Endodermal cell (in vitro differentiated cells): Measurements from ENCODE around the gene ZEB2. TPM values are rescaled to one million over a fixed set of nuclear protein-coding genes. Genes with fewer than 3 reads are reported as not detected.

Experiments used
- DNase-seq: peaks from one replicate; pipeline ENCODE4 v3.0.0-alpha.2; 2017
- H3K27ac ChIP-seq: 2 replicates; pipeline ENCODE4 v1.5.1; 2013; ENCODE audit warnings: mild to moderate bottlenecking, low read depth, low read length, moderate library complexity
- H3K27me3 ChIP-seq: 2 replicates; pipeline ENCODE4 v1.6.1; 2013; ENCODE audit warnings: mild to moderate bottlenecking, low read length, moderate library complexity; ENCODE audit not compliant: insufficient read depth, control insufficient read depth, poor library complexity, severe bottlenecking
- H3K36me3 ChIP-seq: 2 replicates; pipeline ENCODE4 v1.7.0; 2013; ENCODE audit warnings: mild to moderate bottlenecking, low read length, moderate library complexity; ENCODE audit not compliant: control insufficient read depth, insufficient read depth
- H3K4me1 ChIP-seq: one replicate; pipeline ENCODE4 v1.7.0; 2013; ENCODE audit warnings: low read length; ENCODE audit not compliant: control insufficient read depth, insufficient read depth
- H3K4me3 ChIP-seq: 2 replicates; pipeline ENCODE4 v1.5.1; 2013; ENCODE audit warnings: mild to moderate bottlenecking, low read length, moderate library complexity
- H3K9ac ChIP-seq: 2 replicates; pipeline ENCODE4 v1.6.1; 2013; ENCODE audit warnings: mild to moderate bottlenecking, low read length, moderate library complexity; ENCODE audit not compliant: poor library complexity, severe bottlenecking; ENCODE audit errors: extremely low read depth
- H3K9me3 ChIP-seq: 2 replicates; pipeline ENCODE4 v1.6.1; 2013; ENCODE audit warnings: mild to moderate bottlenecking, low read length, moderate library complexity; ENCODE audit not compliant: control insufficient read depth
- H3K27ac Mint-ChIP-seq: 2 replicates; pipeline ENCODE4 v1.8.0; 2020; ENCODE audit warnings: mixed read lengths
- H3K27me3 Mint-ChIP-seq: 2 replicates; pipeline ENCODE4 v1.8.0; 2021; ENCODE audit warnings: mild to moderate bottlenecking, mixed read lengths; ENCODE audit not compliant: insufficient read depth
- H3K36me3 Mint-ChIP-seq: 2 replicates; pipeline ENCODE4 v1.8.0; 2020; ENCODE audit warnings: low read depth, mixed read lengths
- H3K4me1 Mint-ChIP-seq: 2 replicates; pipeline ENCODE4 v1.8.0; 2020; ENCODE audit warnings: mixed read lengths
- H3K4me3 Mint-ChIP-seq: 2 replicates; pipeline ENCODE4 v1.8.0; 2020; ENCODE audit warnings: mild to moderate bottlenecking, moderate library complexity, mixed read lengths
- H3K9me3 Mint-ChIP-seq: 2 replicates; pipeline ENCODE4 v1.8.0; 2020; ENCODE audit warnings: mild to moderate bottlenecking, mixed read lengths
- WGBS, 2 experiments: methylation state at CpG; one replicate each; pipeline versions ENCODE4 v1.1.5 to v1.1.7; 2013; ENCODE audit warnings: missing lambda C conversion rate in 2 of 2, mixed read lengths in 1 of 2; ENCODE audit not compliant: insufficient coverage in 1 of 2, insufficient read length in 1 of 2; 5-methylcytosine and 5-hydroxymethylcytosine counted together
- total RNA-seq, 2 donors: library from RNA; stranded (reverse); fragmentation: NEBNext Ultra II Directional in 1 of 2; extraction: Animal tissue kit (Norgen Biotek cat#: 25700) in 1 of 2; gene quantifications; 2 replicates in 1 of 2; 3 replicates in 1 of 2; pipeline ENCODE4 v1.2.1, GENCODE V29; 2021
- TF ChIP-seq, protein P1 (sequence below): fragments of 200-600 bp; sonication (generic); conservative IDR thresholded peaks from 2 replicates; pipeline ENCODE4 v1.5.0; 2021; ENCODE audit warnings: antibody characterized with exemption, mild to moderate bottlenecking

The ZEB2 gene
- total RNA-seq, 2 donors from 2014 or later: 0.29 to 0.31 TPM

DNA sequence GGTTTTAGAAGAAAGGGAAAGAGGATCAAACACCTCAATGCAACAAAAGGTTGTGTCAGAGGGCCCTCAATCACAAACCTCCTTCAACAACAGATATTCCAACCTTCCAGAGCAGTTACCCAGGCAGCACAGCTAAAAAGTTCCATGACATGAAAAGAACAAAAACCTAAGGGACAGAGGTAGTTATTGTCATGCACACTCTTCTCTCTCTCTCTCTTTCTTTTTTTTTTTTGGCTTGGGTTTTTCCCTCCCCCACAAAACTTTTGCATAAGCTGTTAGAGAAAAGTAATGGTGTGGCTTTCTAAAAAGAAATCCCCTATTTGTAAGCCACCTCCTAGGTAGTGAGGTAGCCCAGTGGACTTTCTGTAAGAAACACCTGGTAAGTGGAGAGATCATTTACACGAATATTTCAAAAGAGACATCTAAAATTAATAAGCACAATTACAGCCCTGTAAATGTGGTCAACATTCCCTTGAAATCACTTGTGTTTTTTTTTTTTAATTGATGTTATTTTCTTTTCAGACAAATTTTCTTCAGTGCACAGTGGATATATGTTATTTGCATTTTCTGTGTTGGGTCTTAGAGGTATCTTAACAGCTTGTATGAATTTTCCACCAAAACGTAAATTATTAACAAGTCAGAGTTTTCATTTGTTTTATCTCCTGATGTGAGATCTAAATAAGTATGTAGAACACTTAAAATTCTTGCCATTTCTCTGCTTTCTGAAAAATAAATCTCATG is 48.4 kb downstream of the ZEB2 start:
- Histone ChIP-seq H3K9me3 (no peaks in the 10 kb centered on the region), H3K27me3 (peaks cover 27% of the 10 kb centered on the region), H3K36me3 (no peaks in the 10 kb centered on the region), H3K27ac (peak overlapping the region; percentile 74), H3K4me1 (no peaks in the 10 kb centered on the region), H3K9ac (no peak overlapping the region), H3K4me3 (no peak overlapping the region)
- no peaks in the 10 kb centered on the region for H3K9me3 Mint-ChIP-seq
- H3K4me1 Mint-ChIP-seq: peaks cover 23% of the 10 kb centered on the region
- no peak overlapping the region for H3K27ac Mint-ChIP-seq
- no peak overlapping the region for H3K4me3 Mint-ChIP-seq
- TF ChIP-seq, protein P1, sequence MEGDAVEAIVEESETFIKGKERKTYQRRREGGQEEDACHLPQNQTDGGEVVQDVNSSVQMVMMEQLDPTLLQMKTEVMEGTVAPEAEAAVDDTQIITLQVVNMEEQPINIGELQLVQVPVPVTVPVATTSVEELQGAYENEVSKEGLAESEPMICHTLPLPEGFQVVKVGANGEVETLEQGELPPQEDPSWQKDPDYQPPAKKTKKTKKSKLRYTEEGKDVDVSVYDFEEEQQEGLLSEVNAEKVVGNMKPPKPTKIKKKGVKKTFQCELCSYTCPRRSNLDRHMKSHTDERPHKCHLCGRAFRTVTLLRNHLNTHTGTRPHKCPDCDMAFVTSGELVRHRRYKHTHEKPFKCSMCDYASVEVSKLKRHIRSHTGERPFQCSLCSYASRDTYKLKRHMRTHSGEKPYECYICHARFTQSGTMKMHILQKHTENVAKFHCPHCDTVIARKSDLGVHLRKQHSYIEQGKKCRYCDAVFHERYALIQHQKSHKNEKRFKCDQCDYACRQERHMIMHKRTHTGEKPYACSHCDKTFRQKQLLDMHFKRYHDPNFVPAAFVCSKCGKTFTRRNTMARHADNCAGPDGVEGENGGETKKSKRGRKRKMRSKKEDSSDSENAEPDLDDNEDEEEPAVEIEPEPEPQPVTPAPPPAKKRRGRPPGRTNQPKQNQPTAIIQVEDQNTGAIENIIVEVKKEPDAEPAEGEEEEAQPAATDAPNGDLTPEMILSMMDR: no peak
- H3K27me3 Mint-ChIP-seq: peaks cover 26% of the 10 kb centered on the region
- no peak for DNase-seq
- 53 to 67% methylated on average over 1 to 2 of the region's 2 CpGs for WGBS, 2 experiments
- no peaks in the 10 kb centered on the region for H3K36me3 Mint-ChIP-seq

DNA sequence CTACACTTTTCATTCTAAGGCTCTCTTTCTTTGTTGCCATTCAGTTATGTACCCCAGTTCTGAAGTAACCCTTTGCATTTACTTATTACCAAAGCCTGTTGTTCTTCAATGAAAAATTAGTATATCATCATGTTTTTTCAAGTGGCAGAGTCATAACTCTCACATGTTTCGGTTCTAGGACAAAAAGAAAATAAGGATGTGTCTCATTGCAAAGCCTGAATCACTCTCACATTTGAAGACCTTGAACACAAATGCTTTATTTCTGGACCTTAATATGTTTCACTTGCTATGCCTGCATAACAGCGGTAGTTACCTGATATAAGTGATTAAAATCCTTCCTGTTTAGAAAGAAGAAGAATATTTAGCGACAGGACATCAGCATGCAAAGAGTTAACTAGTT is 49.1 kb downstream of the ZEB2 start:
- TF ChIP-seq, protein P1: no peak
- no peak for DNase-seq
- no peak overlapping the region for H3K4me3 Mint-ChIP-seq
- no peaks in the 10 kb centered on the region for H3K9me3 Mint-ChIP-seq
- Histone ChIP-seq H3K9me3 (no peaks in the 10 kb centered on the region), H3K27ac (peak overlapping the region; percentile 74), H3K4me1 (no peaks in the 10 kb centered on the region), H3K4me3 (no peak overlapping the region), H3K27me3 (peaks cover 33% of the 10 kb centered on the region), H3K9ac (no peak overlapping the region), H3K36me3 (no peaks in the 10 kb centered on the region)
- H3K4me1 Mint-ChIP-seq: peaks cover 23% of the 10 kb centered on the region
- peaks cover 32% of the 10 kb centered on the region for H3K27me3 Mint-ChIP-seq
- no peaks in the 10 kb centered on the region for H3K36me3 Mint-ChIP-seq
- H3K27ac Mint-ChIP-seq: no peak overlapping the region
- 50 to 83% methylated on average over 2 to 3 of the region's 3 CpGs for WGBS, 2 experiments

DNA sequence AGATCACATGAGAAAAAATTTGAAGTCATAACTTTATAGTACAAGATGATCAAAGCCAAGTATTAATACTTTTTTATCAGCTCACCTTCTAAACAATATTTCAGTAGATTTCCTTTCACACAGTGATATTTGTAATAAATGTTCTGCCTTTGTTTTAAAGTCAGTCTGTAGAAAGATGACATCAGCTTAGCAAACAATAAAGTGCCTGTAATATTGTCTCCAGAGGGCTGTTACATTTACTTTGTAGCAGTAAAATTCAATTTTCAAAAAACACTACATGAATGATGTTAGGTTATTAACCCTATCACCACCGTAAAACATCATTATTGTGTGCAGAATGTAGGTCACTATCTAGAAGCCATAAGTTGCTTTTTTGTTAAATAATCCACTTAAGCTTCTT is 49.6 kb downstream of the ZEB2 start:
- WGBS, 2 experiments: 50 to 79% methylated on average over 1 of the region's 1 CpG
- H3K36me3 Mint-ChIP-seq: no peaks in the 10 kb centered on the region
- Histone ChIP-seq H3K9me3 (no peaks in the 10 kb centered on the region), H3K27ac (peak overlapping the region; percentile 74), H3K4me3 (no peak overlapping the region), H3K27me3 (peaks cover 38% of the 10 kb centered on the region), H3K36me3 (no peaks in the 10 kb centered on the region), H3K4me1 (no peaks in the 10 kb centered on the region), H3K9ac (no peak overlapping the region)
- H3K4me1 Mint-ChIP-seq: peaks cover 23% of the 10 kb centered on the region
- no peak overlapping the region for H3K27ac Mint-ChIP-seq
- no peak for DNase-seq
- TF ChIP-seq, protein P1: no peak
- H3K9me3 Mint-ChIP-seq: no peaks in the 10 kb centered on the region
- peaks cover 36% of the 10 kb centered on the region for H3K27me3 Mint-ChIP-seq
- no peak overlapping the region for H3K4me3 Mint-ChIP-seq
